HepG2 (cell line): Measurements from ENCODE around the gene VWCE.

Experiments
- SMC3 ChIP-seq: IDR thresholded peaks from 2 replicates; pipeline ENCODE4 v1.6.1; 2011; ENCODE audit warnings: low read length, improper control_type of control experiment
- ZNF30 ChIP-seq: sonication (generic); formaldehyde crosslinking; IDR thresholded peaks from 2 replicates; pipeline ENCODE4 v1.5.0; 2020; ENCODE audit warnings: mild to moderate bottlenecking, missing genetic modification reagents
- ZNF737 ChIP-seq: sonication (generic); formaldehyde crosslinking; IDR thresholded peaks from 2 replicates; pipeline ENCODE4 v1.5.0; 2020; ENCODE audit warnings: missing genetic modification reagents, mild to moderate bottlenecking, borderline replicate concordance

- TF ChIP-seq ZNF30 (CRISPR knock-in tag) (no peak), ZNF737 (CRISPR knock-in tag) (no peak), SMC3 (no peak)
These were observed 38.7 kb upstream of the VWCE start for GRCh38 chr11:61333550-61334433.
